A172 (cell line): ENCODE results near the gene ZNF680. TPM values are rescaled to one million over a fixed set of nuclear protein-coding genes. Genes with fewer than 3 reads are reported as not detected.
"Not testable (repeated sequence)": the region's sequence is repeated elsewhere in the genome, so short reads cannot be mapped to it uniquely, and the experiment has no call there.

Source experiments
- DNase-seq: peaks from one replicate; pipeline ENCODE4 v3.0.0-alpha.2; 2015; ENCODE audit warnings: low spot score
- total RNA-seq: library from RNA; depleted of rRNA; stranded (reverse); fragments of >200 nt; shearing (Covaris generic); gene quantifications from 2 replicates; pipeline ENCODE4 v1.2.3, GENCODE V29; 2014

Gene ZNF680
- total RNA-seq, 1 experiment from 2014 or later, result 33.8 TPM

- DNase-seq, result no peak
Observed at GRCh38 chr7:64557601-64558322, 5.1 kb downstream of the ZNF680 start.

- no peak for DNase-seq
Observed at GRCh38 chr7:64555046-64555445, 7.8 kb downstream of the ZNF680 start.

DNA sequence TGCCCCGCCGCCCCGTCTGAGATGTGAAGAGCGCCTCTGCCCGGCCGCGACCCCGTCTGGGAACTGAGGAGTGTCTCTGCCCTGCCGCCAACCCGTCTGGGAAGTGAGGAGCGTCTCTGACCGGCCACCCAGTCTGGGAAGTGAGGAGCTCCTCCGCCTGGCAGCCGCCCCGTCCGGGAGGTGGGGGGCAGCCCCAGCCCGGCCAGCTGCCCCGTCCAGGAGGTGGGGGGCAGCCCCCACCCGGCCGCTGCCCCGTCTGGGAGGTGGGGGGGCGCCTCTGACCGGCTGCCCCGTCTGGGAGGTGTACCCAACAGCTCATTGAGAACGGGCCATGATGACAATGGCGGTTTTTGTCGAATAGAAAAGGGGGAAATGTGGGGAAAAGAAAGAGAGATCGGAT is 8.7 kb downstream of the ZNF680 start:
- not testable (repeated sequence) for DNase-seq

DNA sequence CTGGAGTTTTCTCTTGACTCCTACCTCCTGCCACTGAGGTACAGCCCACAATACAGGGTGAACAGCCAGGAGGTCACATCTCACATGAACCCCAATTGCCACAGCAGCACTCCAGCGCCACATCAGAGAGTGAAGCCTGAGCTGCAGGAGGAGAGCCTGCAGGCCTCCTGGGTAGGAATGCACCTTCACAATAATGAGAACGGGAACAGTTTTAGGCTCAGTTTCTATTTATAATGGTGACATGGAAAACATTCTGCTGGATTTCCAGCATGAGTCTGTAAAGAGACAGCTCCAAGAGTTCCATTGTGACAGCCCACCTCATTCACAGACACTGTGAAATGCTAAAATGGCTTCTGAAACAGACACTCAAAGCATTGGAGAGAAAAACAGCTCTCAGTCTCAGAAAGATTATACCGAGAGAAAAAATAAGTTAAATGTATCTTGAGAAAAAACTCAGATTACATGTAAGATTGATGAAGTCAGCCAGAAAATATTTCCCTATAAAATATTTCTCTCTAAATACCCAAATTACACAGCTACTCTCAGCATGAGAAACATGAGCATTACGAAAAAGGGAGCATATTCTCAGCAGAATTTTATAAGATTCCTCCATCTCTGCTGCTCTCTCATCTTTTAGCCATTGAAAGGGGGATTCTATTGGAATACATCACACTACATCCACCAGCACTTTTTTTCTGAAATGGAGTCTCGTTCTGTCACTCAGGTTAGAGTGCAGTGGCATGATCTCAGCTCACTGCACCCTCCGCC is 11.3 kb downstream of the ZNF680 start:
- no peak for DNase-seq

- no peak for DNase-seq
Observed at GRCh38 chr7:64544010-64544409, 18.9 kb downstream of the ZNF680 start.

DNA sequence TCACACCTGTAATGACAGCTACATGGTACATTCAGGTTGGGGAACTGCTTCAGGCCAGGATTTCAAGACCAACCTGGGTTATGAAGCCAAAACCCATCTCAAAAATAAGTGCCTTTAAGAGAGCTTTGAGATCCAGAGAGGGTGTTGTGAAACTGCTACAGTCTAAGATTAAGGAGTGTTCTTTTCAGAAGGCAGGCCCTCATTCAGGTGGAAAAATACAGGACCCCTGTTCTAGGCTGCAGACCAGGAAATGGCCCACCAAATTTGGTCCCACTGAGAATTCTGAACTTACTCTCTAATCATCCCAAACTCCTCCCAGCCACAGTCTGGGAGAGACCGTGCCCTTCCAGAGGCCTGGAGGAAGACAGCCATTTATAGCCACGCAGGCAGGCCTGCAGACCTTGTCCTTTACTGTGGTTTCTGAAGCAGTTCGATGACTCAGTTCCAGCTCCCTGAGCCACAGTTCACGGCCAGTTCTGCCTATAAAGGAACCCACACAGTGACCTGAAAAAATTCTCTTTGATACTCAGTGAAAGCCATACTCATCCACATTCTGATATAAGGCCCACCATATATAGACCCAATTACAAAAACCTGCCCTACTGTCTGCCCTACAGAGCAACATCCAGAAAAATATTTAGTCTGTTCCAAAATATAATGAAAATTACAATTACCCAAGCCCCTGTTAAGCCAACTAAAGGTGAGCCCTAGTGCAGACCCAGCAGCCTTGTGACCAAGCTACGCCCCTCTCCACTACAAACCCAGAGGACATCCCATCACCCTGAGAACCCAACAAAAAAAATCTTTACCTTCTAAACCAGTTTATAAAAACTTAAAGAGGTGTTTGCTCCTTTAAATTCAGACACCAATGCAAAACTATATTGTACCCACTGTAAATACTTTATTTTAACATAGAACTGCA is 21.2 kb downstream of the ZNF680 start:
- DNase-seq, result peak; percentile 86

GRCh38 chr7:64533756-64534155 is 29.1 kb downstream of the ZNF680 start:
- DNase-seq, result no peak

- no peak for DNase-seq
Observed at GRCh38 chr7:64528770-64529169, 34.1 kb downstream of the ZNF680 start.

- DNase-seq, result no peak
Observed at GRCh38 chr7:64521409-64521984, 41.4 kb downstream of the ZNF680 start.

GRCh38 chr7:64516451-64516850 is 46.4 kb downstream of the ZNF680 start:
- DNase-seq, result no peak

DNA sequence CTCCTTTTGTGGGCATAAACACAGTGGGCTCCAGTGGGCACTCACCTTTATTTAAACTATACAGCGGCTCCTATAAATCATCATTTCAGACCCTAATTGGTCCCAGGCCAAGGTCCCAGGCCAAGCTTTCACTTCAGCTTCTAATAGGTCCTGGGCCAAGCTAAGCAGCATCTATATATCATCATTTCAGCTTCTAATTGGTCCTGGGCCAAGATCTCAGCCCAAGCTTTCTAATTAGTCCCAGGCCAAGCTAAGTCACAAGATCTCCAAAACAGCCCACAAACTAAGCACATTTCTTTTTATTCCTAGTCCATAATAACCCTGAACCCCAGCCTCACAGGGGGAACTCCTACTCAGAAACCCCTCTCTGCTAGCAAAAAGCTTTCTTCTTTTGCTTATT is 47.1 kb downstream of the ZNF680 start:
- no peak for DNase-seq

GRCh38 chr7:64515330-64515729 is 47.5 kb downstream of the ZNF680 start:
- peak; percentile 35 for DNase-seq

DNA sequence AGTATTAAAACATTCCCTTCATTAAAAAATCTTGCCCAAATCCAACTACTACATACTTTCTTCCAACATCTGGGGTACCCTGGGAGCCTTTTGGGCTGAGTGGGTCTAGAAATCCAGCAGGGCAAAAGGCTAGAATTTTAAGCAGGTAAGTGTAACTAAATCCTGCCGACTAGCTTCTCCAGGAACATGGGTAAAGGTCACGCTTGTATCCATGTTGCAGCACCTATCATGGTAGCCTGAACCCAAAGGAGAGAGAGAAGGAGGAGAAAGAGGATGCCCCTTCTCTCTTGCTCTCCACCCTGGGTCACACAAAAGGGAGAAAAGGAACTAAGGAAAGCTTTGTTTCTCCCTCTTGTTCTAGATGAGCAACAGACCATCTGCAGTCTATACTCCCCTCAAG is 53.3 kb downstream of the ZNF680 start:
- no peak for DNase-seq

- no peak for DNase-seq
Observed at GRCh38 chr7:64504581-64505120, 58.2 kb downstream of the ZNF680 start.

DNA sequence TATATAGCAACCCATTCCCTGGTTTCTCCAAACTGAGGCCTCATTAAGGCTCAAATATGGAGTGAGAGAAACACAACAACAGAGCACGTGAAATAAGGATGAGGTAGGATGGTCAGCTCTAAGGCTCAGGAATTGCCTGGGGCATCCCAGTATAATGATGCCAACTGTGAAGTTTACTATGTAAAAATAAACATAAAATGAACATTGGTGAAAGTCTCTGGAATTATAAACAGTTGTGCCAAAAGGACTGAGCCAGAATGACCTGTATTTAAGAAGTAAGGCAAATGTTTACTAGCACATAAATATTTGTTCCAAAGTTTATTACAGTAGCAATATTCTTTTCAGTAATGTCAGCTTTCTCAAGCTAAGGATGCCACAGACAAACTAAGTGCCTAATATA is 64.6 kb downstream of the ZNF680 start:
- no peak for DNase-seq

DNA sequence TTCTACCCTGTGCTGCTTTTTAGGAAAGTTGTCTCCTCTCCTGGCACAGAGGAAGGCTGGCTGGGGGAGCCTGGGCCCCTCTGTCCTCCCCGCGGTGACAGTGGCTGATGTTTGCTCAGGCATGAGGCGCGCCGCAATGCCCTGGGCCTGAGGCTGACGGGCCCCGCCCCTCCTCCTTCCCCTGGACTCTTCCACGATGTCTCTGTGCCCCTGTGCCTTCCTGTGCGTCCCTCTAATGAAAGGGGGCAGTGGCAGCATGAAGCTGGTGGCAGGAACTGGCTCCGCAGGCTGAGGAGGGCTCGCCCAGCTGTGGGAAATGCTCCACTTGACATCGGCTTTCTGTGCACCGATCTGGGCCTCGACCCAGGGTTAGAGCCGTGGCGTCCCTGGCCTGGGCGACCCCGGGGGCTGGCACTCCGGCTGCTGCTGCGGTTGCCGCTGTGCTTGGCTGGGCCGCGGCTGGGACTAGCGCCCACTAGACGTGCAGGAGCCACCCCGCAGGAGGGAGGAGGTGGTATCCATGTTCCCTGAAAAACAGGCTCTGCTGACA is 67.9 kb downstream of the ZNF680 start:
- no peak for DNase-seq

GRCh38 chr7:64485623-64486022 is 77.2 kb downstream of the ZNF680 start:
- no peak for DNase-seq
